ENCODE results near the gene ASPRV1.

GRCh38 chr2:69966496-69966895, 5.1 kb upstream of the ASPRV1 start:
- TF ChIP-seq E4F1 (IDR thresholded peaks at IDR 0.05; ENCODE audit: borderline replicate concordance, partially characterized antibody) (no peak), REST (IDR thresholded peaks at IDR 0.05; ENCODE audit: low read depth, low read length) (no peak), POLR2A (IDR thresholded peaks at IDR 0.05; ENCODE audit: low read depth, low read length) (no peak), RAD21 (IDR thresholded peaks at IDR 0.05; ENCODE audit: insufficient read depth, low read depth, low read length) (no peak)
